Endothelial cell of umbilical vein (primary cell): Measurements from ENCODE around the gene DLG3. TPM values are rescaled to one million over a fixed set of nuclear protein-coding genes. Genes with fewer than 3 reads are reported as not detected.
"Not testable (repeated sequence)": the region's sequence is repeated elsewhere in the genome, so short reads cannot be mapped to it uniquely, and the experiment has no call there.

Experiments used
- BruUV-seq: library from RNA; stranded (reverse); fragments of 400-500 nt; replicated peaks from 2 replicates; lab custom pipeline; 2021; lab: Mats Ljungman, UMichigan
- CTCF ChIA-PET: fragments of 300-600, 350-600 bp; sonication (Branson Sonifier 250); formaldehyde crosslinking; loops from one replicate; lab custom pipeline; 2021; ENCODE audit warnings: antibody characterized with exemption, inconsistent platforms; lab: Charles Lee
- POLR2A ChIA-PET: fragments of 300-600, 350-600 bp; sonication (Branson Sonifier 250); formaldehyde crosslinking; loops from one replicate; lab custom pipeline; 2021; ENCODE audit warnings: antibody characterized with exemption, inconsistent platforms; lab: Charles Lee
- DNase-seq: peaks from one replicate; pipeline ENCODE4 v3.0.0-alpha.2; 2011; ENCODE audit warnings: low read depth, low spot score
- FAIRE-seq: peaks from 2 replicates; lab custom pipeline; 2011; peaks lifted over from hg19 to GRCh38; lab: Jason Lieb, UNC
- H2AFZ ChIP-seq: 2 replicates; pipeline ENCODE4 v1.6.0; 2012; ENCODE audit warnings: low read depth, low read length, control low read depth, inconsistent platforms
- H3K27ac ChIP-seq: 2 replicates; pipeline ENCODE4 v1.5.1; 2011; ENCODE audit warnings: low read depth, mild to moderate bottlenecking, control low read depth, low read length, moderate library complexity; ENCODE audit not compliant: insufficient read depth
- H3K27me3 ChIP-seq, 2 experiments: 2 replicates each; pipeline versions ENCODE4 v1.6.0 to v1.6.1; 2011; ENCODE audit warnings: low read length in 2 of 2, mixed read lengths in 1 of 2; ENCODE audit not compliant: control insufficient read depth in 2 of 2, insufficient read depth in 2 of 2
- H3K36me3 ChIP-seq, 2 experiments: 2 replicates in 1 of 2; 3 replicates in 1 of 2; pipeline ENCODE4 v1.5.1; 2011; ENCODE audit warnings: low read length in 2 of 2, mild to moderate bottlenecking in 1 of 2, moderate library complexity in 1 of 2; ENCODE audit not compliant: control insufficient read depth in 2 of 2, insufficient read depth in 2 of 2; ENCODE audit errors: extremely low read depth in 1 of 2
- H3K4me1 ChIP-seq: 3 replicates; pipeline ENCODE4 v1.5.1; 2011; ENCODE audit warnings: mild to moderate bottlenecking, low read length; ENCODE audit not compliant: control insufficient read depth, insufficient read depth; ENCODE audit errors: extremely low read depth
- H3K4me2 ChIP-seq: 2 replicates; pipeline ENCODE4 v1.6.1; 2011; ENCODE audit warnings: low read length, control low read depth, mixed read lengths; ENCODE audit not compliant: insufficient read depth
- H3K4me3 ChIP-seq, 3 experiments: fragments of 200-600 bp in 1 of 3; sonication (generic), shearing (Covaris generic) in 1 of 3; replicated peaks in 1 of 3; 2 replicates each; pipeline ENCODE4 v1.5.1; 2011 to 2016; ENCODE audit warnings: control low read depth in 3 of 3, low read length in 3 of 3, mild to moderate bottlenecking in 2 of 3, inconsistent platforms in 1 of 3, low read depth in 1 of 3, moderate library complexity in 1 of 3; ENCODE audit not compliant: insufficient read depth in 1 of 3
- H3K79me2 ChIP-seq: 2 replicates; pipeline ENCODE4 v1.6.0; 2012; ENCODE audit warnings: low read length, inconsistent platforms; ENCODE audit not compliant: control insufficient read depth, insufficient read depth
- H3K9ac ChIP-seq: replicated peaks from 2 replicates; pipeline ENCODE3; 2011; ENCODE audit warnings: low read length, control low read depth; ENCODE audit not compliant: insufficient read depth; ENCODE audit errors: extremely low read depth
- H3K9me1 ChIP-seq: replicated peaks from 3 replicates; pipeline ENCODE4 v1.6.0; 2011; ENCODE audit warnings: mild to moderate bottlenecking, low read length; ENCODE audit not compliant: control insufficient read depth, insufficient read depth; ENCODE audit errors: extremely low read depth
- H3K9me3 ChIP-seq: replicated peaks from 2 replicates; pipeline ENCODE4 v1.5.1; 2012; ENCODE audit warnings: low read length, inconsistent platforms; ENCODE audit not compliant: control insufficient read depth, insufficient read depth
- H4K20me1 ChIP-seq: replicated peaks from 2 replicates; pipeline ENCODE3; 2011; ENCODE audit warnings: mild to moderate bottlenecking, low read length; ENCODE audit not compliant: control insufficient read depth, insufficient read depth; ENCODE audit errors: extremely low read depth
- EZH2 ChIP-seq: IDR thresholded peaks from 2 replicates; pipeline ENCODE4 v1.6.1; 2012; ENCODE audit warnings: borderline replicate concordance, low read depth, mild to moderate bottlenecking, moderate library complexity, low read length, inconsistent platforms; ENCODE audit not compliant: severe bottlenecking
- FOS ChIP-seq: IDR thresholded peaks from 2 replicates; pipeline ENCODE4 v1.6.1; 2011; ENCODE audit warnings: mild to moderate bottlenecking, low read length, moderate library complexity, borderline replicate concordance; ENCODE audit not compliant: insufficient read depth
- GATA2 ChIP-seq: IDR thresholded peaks from 2 replicates; pipeline ENCODE4 v1.7.0; 2011; ENCODE audit warnings: low read depth, mild to moderate bottlenecking, moderate library complexity, mixed read lengths, low read length; ENCODE audit not compliant: insufficient read length, insufficient read depth
- JUN ChIP-seq: IDR thresholded peaks from 2 replicates; pipeline ENCODE4 v1.6.1; 2011; ENCODE audit warnings: borderline replicate concordance, low read depth; ENCODE audit not compliant: insufficient read length, insufficient read depth
- MYC ChIP-seq: IDR thresholded peaks from one replicate; pipeline ENCODE4 v1.6.1; 2011; ENCODE audit warnings: mild to moderate bottlenecking, low read depth, low read length
- POLR2A ChIP-seq: IDR thresholded peaks from 2 replicates; pipeline ENCODE4 v1.6.1; 2012; ENCODE audit warnings: low read depth, mild to moderate bottlenecking, control low read depth, low read length
- POLR2AphosphoS5 ChIP-seq: IDR thresholded peaks from 2 replicates; pipeline ENCODE4 v1.6.1; 2012; ENCODE audit warnings: low read depth, mild to moderate bottlenecking, control low read depth, low read length, moderate library complexity; ENCODE audit not compliant: insufficient read depth
- dilution Hi-C: fragments of 300-500 bp; cut with MboI; formaldehyde crosslinking; loops from one replicate; pipeline ENCODE4 v1.15.0; 2019; ENCODE audit warnings: low sequenced_read_pairs; ENCODE audit not compliant: extremely low pct_ligation_motif_present
- intact Hi-C: fragments of 100-400 bp; cut with micrococcal nuclease; formaldehyde crosslinking; loops from one replicate; pipeline ENCODE4 v1.10.0; 2022
- polyA plus RNA-seq, 4 experiments: library from polyadenylated mRNA; depleted of rRNA in 3 of 4; stranded (reverse) in 3 of 4; unstranded in 1 of 4; fragments of >200 nt; gene quantifications; 2 replicates each; pipeline versions ENCODE4 v1.2.1 to v1.2.3, GENCODE V29; 2011 to 2012; ENCODE audit warnings: missing spikeins in 1 of 4
- total RNA-seq: library from RNA; stranded (reverse); gene quantifications from 2 replicates; pipeline ENCODE4 v1.2.3, GENCODE V29; 2021
- TF ChIP-seq, protein P1 (sequence below): IDR thresholded peaks from 2 replicates; pipeline ENCODE4 v1.6.1; 2011; ENCODE audit not compliant: insufficient read depth, insufficient read length
- TF ChIP-seq, protein P2 (sequence below), 2 donors: IDR thresholded peaks; 1 replicate in 1 of 2; 2 replicates in 1 of 2; pipeline ENCODE4 v1.5.1; 2011; ENCODE audit warnings: low read length in 2 of 2, mild to moderate bottlenecking in 2 of 2, moderate library complexity in 2 of 2, control low read depth in 1 of 2, inconsistent platforms in 1 of 2, low read depth in 1 of 2; ENCODE audit not compliant: insufficient read depth in 1 of 2; ENCODE audit errors: extremely low read depth in 1 of 2

DLG3 gene
- total and polyA plus RNA-seq, 2 donors (not counting 3 experiments of a cell fraction or from before 2014, with no cell fraction given): 1.2 to 3.2 TPM

DNA sequence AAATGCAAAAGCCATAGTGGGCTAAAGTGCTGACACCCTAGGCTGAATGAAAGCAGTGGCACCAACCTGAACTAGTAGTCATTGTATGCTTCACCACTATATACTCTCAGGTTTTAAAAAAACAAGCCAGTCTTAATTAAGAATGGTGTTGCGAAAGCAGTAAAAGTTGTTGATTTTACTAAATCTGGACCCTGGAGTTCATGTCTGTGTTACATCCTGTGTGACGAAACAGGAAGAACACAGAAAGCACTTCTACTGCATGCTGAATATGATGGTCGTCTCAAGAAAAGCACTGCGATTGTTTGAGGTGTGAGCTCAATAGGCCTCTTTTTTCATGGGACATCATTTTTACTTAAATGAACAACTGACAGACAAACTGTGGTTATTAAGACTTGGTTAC lies 45.7 kb upstream of the DLG3 start:
- H2AFZ ChIP-seq: peak overlapping the region; percentile 33
- BruUV-seq: no TSS peak
- POLR2A ChIA-PET: no interaction called here

DNA sequence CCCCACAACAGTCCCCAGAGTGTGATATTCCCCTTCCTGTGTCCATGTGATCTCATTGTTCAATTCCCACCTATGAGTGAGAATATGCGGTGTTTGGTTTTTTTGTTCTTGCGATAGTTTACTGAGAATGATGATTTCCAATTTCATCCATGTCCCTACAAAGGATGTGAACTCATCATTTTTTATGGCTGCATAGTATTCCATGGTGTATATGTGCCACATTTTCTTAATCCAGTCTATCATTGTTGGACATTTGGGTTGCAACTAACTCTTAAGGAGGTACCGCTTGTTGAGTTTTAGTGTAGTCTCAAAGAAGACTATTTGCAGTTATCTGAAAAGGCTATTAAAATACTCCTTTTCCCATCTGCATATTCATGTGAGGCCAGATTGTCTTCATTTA lies 44.5 kb upstream of the DLG3 start:
- DNase-seq, H3K9ac ChIP-seq, H2AFZ ChIP-seq, CTCF ChIA-PET, H3K27me3 ChIP-seq, H4K20me1 ChIP-seq, intact Hi-C loops, H3K4me3 ChIP-seq, H3K9me3 ChIP-seq, H3K9me1 ChIP-seq, BruUV-seq, dilution Hi-C loops, H3K36me3 ChIP-seq, H3K27ac ChIP-seq, H3K79me2 ChIP-seq, H3K4me1 ChIP-seq, POLR2A ChIA-PET, FAIRE-seq, H3K4me2 ChIP-seq: not testable (repeated sequence)

More for the DNA sequence above, 45.7 kb upstream of the DLG3 start:
- Histone ChIP-seq H3K9me3 (no peaks in the 10 kb centered on the region), H3K9me1 (no peaks in the 10 kb centered on the region), H3K27me3 (no peaks in the 10 kb centered on the region), H3K4me3 (no peak overlapping the region), H3K4me1 (peaks cover 8% of the 10 kb centered on the region), H3K79me2 (no peaks in the 10 kb centered on the region), H3K27ac (peak overlapping the region; percentile 11), H3K36me3 (no peaks in the 10 kb centered on the region), H3K9ac (peak overlapping the region; percentile 3), H3K4me2 (no peak overlapping the region), H4K20me1 (no peaks in the 10 kb centered on the region)
- peak; percentile 47 for DNase-seq
- no peak for TF ChIP-seq GATA2
- TF ChIP-seq, protein P1, sequence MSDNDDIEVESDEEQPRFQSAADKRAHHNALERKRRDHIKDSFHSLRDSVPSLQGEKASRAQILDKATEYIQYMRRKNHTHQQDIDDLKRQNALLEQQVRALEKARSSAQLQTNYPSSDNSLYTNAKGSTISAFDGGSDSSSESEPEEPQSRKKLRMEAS: no peak
- no peak for TF ChIP-seq FOS
- no peak for TF ChIP-seq JUN
- TF ChIP-seq EZH2: no peak
- TF ChIP-seq POLR2AphosphoS5: no peak
- TF ChIP-seq POLR2A: no peak
- TF ChIP-seq, protein P2, sequence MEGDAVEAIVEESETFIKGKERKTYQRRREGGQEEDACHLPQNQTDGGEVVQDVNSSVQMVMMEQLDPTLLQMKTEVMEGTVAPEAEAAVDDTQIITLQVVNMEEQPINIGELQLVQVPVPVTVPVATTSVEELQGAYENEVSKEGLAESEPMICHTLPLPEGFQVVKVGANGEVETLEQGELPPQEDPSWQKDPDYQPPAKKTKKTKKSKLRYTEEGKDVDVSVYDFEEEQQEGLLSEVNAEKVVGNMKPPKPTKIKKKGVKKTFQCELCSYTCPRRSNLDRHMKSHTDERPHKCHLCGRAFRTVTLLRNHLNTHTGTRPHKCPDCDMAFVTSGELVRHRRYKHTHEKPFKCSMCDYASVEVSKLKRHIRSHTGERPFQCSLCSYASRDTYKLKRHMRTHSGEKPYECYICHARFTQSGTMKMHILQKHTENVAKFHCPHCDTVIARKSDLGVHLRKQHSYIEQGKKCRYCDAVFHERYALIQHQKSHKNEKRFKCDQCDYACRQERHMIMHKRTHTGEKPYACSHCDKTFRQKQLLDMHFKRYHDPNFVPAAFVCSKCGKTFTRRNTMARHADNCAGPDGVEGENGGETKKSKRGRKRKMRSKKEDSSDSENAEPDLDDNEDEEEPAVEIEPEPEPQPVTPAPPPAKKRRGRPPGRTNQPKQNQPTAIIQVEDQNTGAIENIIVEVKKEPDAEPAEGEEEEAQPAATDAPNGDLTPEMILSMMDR (IDR thresholded peaks at IDR 0.05; ENCODE audit: extremely low read depth in 1 of 2, insufficient read depth in 1 of 2, low read depth in 1 of 2, low read length in 2 of 2): no peak
- TF ChIP-seq MYC: no peak
- CTCF ChIA-PET: no interaction called here
- FAIRE-seq: no peak
- dilution Hi-C loops (no loop called here), intact Hi-C loops (loop anchor here (10.0 kb wide), 1 partner anchor 104 kb away; the partner anchor contains the start of gene KIF4A)
